NCI-H1417 (cell line): ENCODE measurements around the gene NUB1.
A peak's percentile ranks its signal among the peaks of the same experiment; 100 is the strongest.

Experiments
- DNase-seq, 3 experiments: peaks; one replicate each; lab custom pipeline; 2025; lab: John Stamatoyannopoulos, UW

The NUB1 gene

GRCh38 chr7:151425670-151426440, 84.2 kb downstream of the NUB1 start:
- DNase-seq: no peak

- no peak for DNase-seq
These were observed 84.9 kb downstream of the NUB1 start for GRCh38 chr7:151426441-151426903.

- DNase-seq: no peak
These were observed 85.5 kb downstream of the NUB1 start for GRCh38 chr7:151426904-151427704.

GRCh38 chr7:151427705-151428377, 86.2 kb downstream of the NUB1 start:
- peak; percentile 19 to 72 (median 60) for DNase-seq
